C4-2B (cell line): ENCODE measurements around the gene TMEM145.

Experiments
- CTCF ChIP-seq: fragments of 450-650 bp; conservative IDR thresholded peaks from 2 replicates; pipeline ENCODE4 v1.5.1; 2017; ENCODE audit warnings: mild to moderate bottlenecking
- ZFX ChIP-seq: fragments of 450-650 bp; IDR thresholded peaks from 2 replicates; pipeline ENCODE4 v1.6.1; 2017

GRCh38 chr19:42361545-42361910, 48.4 kb downstream of the TMEM145 start:
- TF ChIP-seq CTCF (no peak), ZFX (no peak)
